Measurements from ENCODE around the gene CEP85L.

DNA sequence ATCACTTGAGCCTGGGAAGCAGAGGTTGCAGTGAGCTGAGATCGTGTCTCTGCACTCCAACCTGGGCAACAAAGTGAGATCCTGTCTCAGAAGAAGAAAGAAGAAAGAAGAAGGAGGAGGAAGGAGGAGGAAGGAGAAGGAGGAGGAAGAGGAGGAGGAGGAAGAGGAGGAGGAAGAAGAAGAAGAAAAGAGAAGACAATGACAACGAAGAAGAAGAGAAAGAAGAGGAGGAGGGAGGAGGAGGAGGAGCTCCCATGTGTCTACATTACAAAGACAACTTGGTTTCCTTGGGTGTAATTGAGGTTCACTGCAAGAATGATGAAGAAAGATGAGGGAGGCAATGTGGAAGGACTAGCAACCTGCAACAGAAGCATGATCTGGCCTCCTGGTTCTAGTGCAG lies 21.3 kb upstream of the CEP85L start:
- TF ChIP-seq EZH2 (IDR thresholded peaks at IDR 0.05; ENCODE audit: insufficient read depth, poor library complexity, severe bottlenecking) (no peak), EZH2phosphoT487 (IDR thresholded peaks at IDR 0.05; ENCODE audit: insufficient read depth, low read depth) (no peak)
